Panc1 (cell line): ENCODE results near the gene AKAP13. TPM values are rescaled to one million over a fixed set of nuclear protein-coding genes. Genes with fewer than 3 reads are reported as not detected.
A peak's percentile ranks its signal among the peaks of the same experiment; 100 is the strongest.

Experiments used
- ATAC-seq: fragments of 200-7000 bp; cut with Tn5 transposase; 2 replicates; pipeline ENCODE4 v1.9.1; 2020; ENCODE audit warnings: mild to moderate bottlenecking, moderate library complexity
- BruUV-seq: library from RNA; stranded (reverse); fragments of 400-500 nt; replicated peaks from 2 replicates; lab custom pipeline; 2021; lab: Mats Ljungman, UMichigan
- CTCF ChIA-PET: fragments of 300-600 bp; sonication (Branson Sonifier 250); formaldehyde crosslinking; loops from one replicate; lab custom pipeline; 2022; ENCODE audit warnings: antibody characterized with exemption; lab: Charles Lee
- POLR2A ChIA-PET: fragments of 300-600 bp; sonication (Branson Sonifier 250); formaldehyde crosslinking; loops from one replicate; lab custom pipeline; 2022; ENCODE audit warnings: antibody characterized with exemption; lab: Charles Lee
- DNase-seq: peaks from one replicate; pipeline ENCODE4 v3.0.0-alpha.2; 2010; ENCODE audit warnings: low read depth, low spot score
- H3K27ac ChIP-seq: 2 replicates; pipeline ENCODE4 v1.5.1; 2011; ENCODE audit warnings: mild to moderate bottlenecking, low read length, inconsistent platforms
- H3K27me3 ChIP-seq: fragments of 200-500 bp; sonication (Bioruptor generic); 2 replicates; pipeline ENCODE4 v1.6.0; 2014; ENCODE audit warnings: low read length, inconsistent platforms; ENCODE audit not compliant: control insufficient read depth, insufficient read depth
- H3K36me3 ChIP-seq: fragments of 200-500 bp; sonication (Bioruptor generic); 2 replicates; pipeline ENCODE4 v1.5.1; 2014; ENCODE audit warnings: inconsistent platforms, mild to moderate bottlenecking, low read length, moderate library complexity; ENCODE audit not compliant: control insufficient read depth, insufficient read depth
- H3K4me1 ChIP-seq: 2 replicates; pipeline ENCODE4 v1.5.1; 2011; ENCODE audit warnings: inconsistent platforms, mild to moderate bottlenecking, low read length, moderate library complexity; ENCODE audit not compliant: control insufficient read depth, insufficient read depth
- H3K4me3 ChIP-seq, 2 experiments: 2 replicates each; pipeline ENCODE4 v1.5.1; 2011 to 2012; ENCODE audit warnings: low read depth in 2 of 2, low read length in 2 of 2, mild to moderate bottlenecking in 2 of 2, inconsistent platforms in 1 of 2, moderate library complexity in 1 of 2
- H3K9me3 ChIP-seq: fragments of 200-500 bp; sonication (Bioruptor generic); 2 replicates; pipeline ENCODE4 v1.5.1; 2014; ENCODE audit warnings: low read depth, mild to moderate bottlenecking, inconsistent platforms, low read length, moderate library complexity; ENCODE audit not compliant: control insufficient read depth, insufficient read depth
- CTCF ChIP-seq: fragments of 450-650 bp; IDR thresholded peaks from 2 replicates; pipeline ENCODE4 v1.5.1; 2017; ENCODE audit warnings: mild to moderate bottlenecking
- POLR2AphosphoS5 ChIP-seq: IDR thresholded peaks from 2 replicates; pipeline ENCODE4 v1.6.1; 2012; ENCODE audit warnings: mild to moderate bottlenecking, low read depth, low read length, moderate library complexity
- REST ChIP-seq, 2 experiments: IDR thresholded peaks; 2 replicates each; pipeline ENCODE4 v1.6.1; 2011 to 2012; ENCODE audit warnings: low read depth in 2 of 2, control low read depth in 1 of 2, low read length in 1 of 2, mild to moderate bottlenecking in 1 of 2, moderate library complexity in 1 of 2; ENCODE audit not compliant: insufficient read depth in 1 of 2
- SIN3A ChIP-seq: IDR thresholded peaks from 2 replicates; pipeline ENCODE4 v1.6.1; 2012; ENCODE audit warnings: low read depth, mild to moderate bottlenecking, low read length, moderate library complexity, borderline replicate concordance; ENCODE audit not compliant: insufficient read depth
- TCF7L2 ChIP-seq: IDR thresholded peaks from 2 replicates; pipeline ENCODE4 v1.6.1; 2011; ENCODE audit warnings: mild to moderate bottlenecking, low read depth, low read length, inconsistent platforms
- in situ Hi-C: cut with HindIII; loops from 2 replicates; pipeline ENCODE4 v1.10.0; 2016; ENCODE audit warnings: low sequenced_read_pairs, low pct_unique_long_range_greater_than_20kb
- intact Hi-C: fragments of 100-400 bp; cut with micrococcal nuclease; formaldehyde crosslinking; loops from one replicate; pipeline ENCODE4 v1.10.0; 2022; ENCODE audit not compliant: unreplicated experiment
- total RNA-seq: library from RNA; stranded (reverse); gene quantifications from one replicate; pipeline ENCODE4 v1.2.1, GENCODE V29; 2021; ENCODE audit not compliant: unreplicated experiment

The AKAP13 gene
- total RNA-seq, 1 experiment from 2014 or later: 94.2 TPM

- intact Hi-C loops: no loop called here
- no peak for TF ChIP-seq POLR2AphosphoS5
- TF ChIP-seq SIN3A: no peak
- Histone ChIP-seq H3K4me3 (no peak overlapping the region), H3K4me1 (peaks cover 22% of the 10 kb centered on the region), H3K27ac (no peak overlapping the region), H3K27me3 (no peaks in the 10 kb centered on the region), H3K9me3 (no peaks in the 10 kb centered on the region), H3K36me3 (no peaks in the 10 kb centered on the region; the same call in 1 of the 2 replicates)
- no TSS peak for BruUV-seq
- DNase-seq: no peak
- no peak for ATAC-seq
- ChIA-PET POLR2A (no interaction called here), CTCF (no interaction called here)
- in situ Hi-C loops: no loop called here
Observed at GRCh38 chr15:85792102-85792731, 411.8 kb downstream of the AKAP13 start.

DNA sequence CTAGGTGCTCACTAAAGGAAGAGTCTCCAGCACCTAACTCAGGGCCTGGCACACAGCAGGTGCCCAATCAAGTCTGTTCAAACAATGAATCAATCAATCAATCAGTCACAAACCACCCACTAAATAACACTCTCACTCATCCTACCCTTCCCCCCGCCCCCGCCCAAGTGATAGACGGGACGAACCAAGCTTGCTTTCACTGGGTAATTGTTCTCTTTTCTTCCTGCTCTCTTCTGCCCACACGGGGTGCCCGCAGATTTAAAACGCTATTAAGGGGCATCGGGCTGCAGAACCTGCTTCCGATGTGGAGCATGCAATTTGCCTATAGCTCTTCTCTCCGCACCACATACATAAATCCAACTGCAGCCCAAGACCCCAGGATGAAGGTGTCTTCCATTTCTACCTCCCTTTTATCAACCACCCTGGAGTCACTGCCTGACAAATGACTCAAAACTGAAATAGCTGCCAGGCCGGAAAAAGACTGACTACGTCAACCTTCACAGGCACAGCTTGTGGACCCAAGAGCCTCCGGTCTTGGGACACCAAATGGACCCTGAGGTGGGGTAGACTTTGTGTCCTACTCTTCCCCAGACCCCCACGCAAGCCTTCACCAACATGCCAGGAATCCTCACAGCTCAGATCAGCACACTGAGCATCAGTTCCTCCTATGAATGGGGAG lies 412.6 kb downstream of the AKAP13 start:
- TF ChIP-seq SIN3A: no peak
- no peak for TF ChIP-seq TCF7L2
- TF ChIP-seq POLR2AphosphoS5: no peak
- TF ChIP-seq CTCF: no peak
- no peak for TF ChIP-seq REST (IDR thresholded peaks at IDR 0.05; ENCODE audit: insufficient read depth in 1 of 2, low read depth in 2 of 2, low read length in 1 of 2)
- no TSS peak for BruUV-seq
- no peaks in the 10 kb centered on the region for H3K27me3 ChIP-seq
- ATAC-seq (no peak), DNase-seq (no peak)
- H3K4me1 ChIP-seq: peaks cover 22% of the 10 kb centered on the region
- in situ Hi-C loops: no loop called here
- peak overlapping the region; percentile 20; the same call in 1 of the 2 replicates for H3K27ac ChIP-seq
- H3K9me3 ChIP-seq: no peaks in the 10 kb centered on the region
- ChIA-PET CTCF (interaction anchor here (1.1 kb wide), 1 partner anchor 462 kb away, joined by 3 read pairs; no protein-coding TSS in a partner anchor), POLR2A (no interaction called here)
- H3K4me3 ChIP-seq: peak overlapping the region; percentile 77 to 87
- no peaks in the 10 kb centered on the region; the same call in 1 of the 2 replicates for H3K36me3 ChIP-seq
- intact Hi-C loops: no loop called here
